HG02938 (cell line): Measurements from ENCODE around the gene POLR3H.

Source experiments
- ATAC-seq: cut with Tn5 transposase; IDR thresholded peaks from one replicate; pipeline ENCODE4 v1.9.1; 2021; ENCODE audit warnings: mild to moderate bottlenecking, moderate library complexity; ENCODE audit not compliant: unreplicated experiment

POLR3H gene

GRCh38 chr22:41488076-41488475, 56.2 kb downstream of the POLR3H start:
- no peak for ATAC-seq

- no peak for ATAC-seq
These were observed 57.0 kb downstream of the POLR3H start for GRCh38 chr22:41487037-41487935.

- no peak for ATAC-seq
These were observed 59.2 kb downstream of the POLR3H start for GRCh38 chr22:41485033-41485432.

GRCh38 chr22:41482319-41482935, 61.8 kb downstream of the POLR3H start:
- ATAC-seq, result no peak

- no peak for ATAC-seq
These were observed 62.3 kb downstream of the POLR3H start for GRCh38 chr22:41481925-41482318.

GRCh38 chr22:41481131-41481830, 63.0 kb downstream of the POLR3H start:
- no peak for ATAC-seq

- ATAC-seq, result no peak
These were observed 63.9 kb downstream of the POLR3H start for GRCh38 chr22:41480397-41480735.

- no peak for ATAC-seq
These were observed 64.4 kb downstream of the POLR3H start for GRCh38 chr22:41479671-41480396.

- ATAC-seq, result no peak
These were observed 65.3 kb downstream of the POLR3H start for GRCh38 chr22:41478891-41479521.

GRCh38 chr22:41478473-41478872, 65.8 kb downstream of the POLR3H start:
- ATAC-seq, result no peak
